H1 (cell line): ENCODE data around the gene NEGR1. TPM values are rescaled to one million over a fixed set of nuclear protein-coding genes. Genes with fewer than 3 reads are reported as not detected.

Source experiments
- CTCF ChIA-PET: fragments of 300-600 bp; sonication (Branson Sonifier 250); formaldehyde crosslinking; loops from one replicate; lab custom pipeline; 2021; ENCODE audit not compliant: partially characterized antibody; lab: Charles Lee
- POLR2A ChIA-PET: fragments of 300-600 bp; sonication (Branson Sonifier 250); formaldehyde crosslinking; loops from one replicate; lab custom pipeline; 2021; ENCODE audit warnings: inconsistent platforms; ENCODE audit not compliant: partially characterized antibody; lab: Charles Lee
- DNase-seq, 2 experiments: peaks; one replicate each; pipeline versions ENCODE4 v3.0.0 to v3.0.0-alpha.2; 2010 to 2022; ENCODE audit warnings: low spot score in 2 of 2, low read depth in 1 of 2, mixed read lengths in 1 of 2
- FAIRE-seq: peaks from 2 replicates; lab custom pipeline; 2011; peaks lifted over from hg19 to GRCh38; lab: Jason Lieb, UNC
- H2AFZ ChIP-seq: 2 replicates; pipeline ENCODE4 v1.8.1; 2012; ENCODE audit warnings: low read length, inconsistent platforms
- H2AK5ac ChIP-seq: 2 replicates; pipeline ENCODE4 v1.6.1; 2013; ENCODE audit warnings: low read depth, low read length
- H2BK120ac ChIP-seq: replicated peaks from 2 replicates; pipeline ENCODE3; 2013; ENCODE audit warnings: low read depth, low read length, inconsistent platforms
- H2BK12ac ChIP-seq: 2 replicates; pipeline ENCODE4 v1.6.1; 2013; ENCODE audit warnings: low read depth, low read length
- H2BK15ac ChIP-seq: 2 replicates; pipeline ENCODE4 v1.6.1; 2013; ENCODE audit warnings: low read length
- H2BK20ac ChIP-seq: 2 replicates; pipeline ENCODE4 v1.6.1; 2013; ENCODE audit warnings: low read length
- H2BK5ac ChIP-seq: 2 replicates; pipeline ENCODE4 v1.6.1; 2013; ENCODE audit warnings: low read depth, low read length
- H3K14ac ChIP-seq: 2 replicates; pipeline ENCODE4 v1.6.1; 2013; ENCODE audit warnings: inconsistent platforms; ENCODE audit not compliant: insufficient read length
- H3K18ac ChIP-seq: 2 replicates; pipeline ENCODE4 v1.6.1; 2013; ENCODE audit warnings: low read length; ENCODE audit errors: extremely low read depth
- H3K23ac ChIP-seq: 2 replicates; pipeline ENCODE4 v1.6.1; 2013; ENCODE audit warnings: inconsistent platforms; ENCODE audit not compliant: insufficient read length
- H3K23me2 ChIP-seq: 2 replicates; pipeline ENCODE4 v1.6.1; 2013; ENCODE audit warnings: low read depth, low read length
- H3K27ac ChIP-seq: 2 replicates; pipeline ENCODE4 v1.6.1; 2011; ENCODE audit warnings: low read depth, low read length, inconsistent platforms
- H3K27me3 ChIP-seq, 4 experiments: replicated peaks in 1 of 4; 1 replicate in 1 of 4; 2 replicates in 3 of 4; pipeline versions ENCODE4 v1.6.1 to v1.8.1; 2011 to 2013; ENCODE audit warnings: low read length in 3 of 4, mild to moderate bottlenecking in 3 of 4, inconsistent platforms in 2 of 4, mixed read lengths in 2 of 4, moderate library complexity in 1 of 4; ENCODE audit not compliant: control insufficient read depth in 3 of 4, insufficient read depth in 3 of 4; ENCODE audit errors: extremely low read depth in 1 of 4
- H3K36me3 ChIP-seq, 4 experiments: 2 replicates each; pipeline versions ENCODE4 v1.6.1 to v1.8.1; 2011 to 2013; ENCODE audit warnings: mild to moderate bottlenecking in 4 of 4, low read length in 3 of 4, moderate library complexity in 2 of 4, control low read depth in 1 of 4, inconsistent platforms in 1 of 4; ENCODE audit not compliant: insufficient read depth in 4 of 4, control insufficient read depth in 2 of 4
- H3K4ac ChIP-seq: replicated peaks from 2 replicates; pipeline ENCODE3; 2013; ENCODE audit warnings: low read length, low read depth, mixed read lengths, inconsistent platforms; ENCODE audit not compliant: insufficient read length
- H3K4me1 ChIP-seq, 4 experiments: replicated peaks in 1 of 4; 1 replicate in 1 of 4; 2 replicates in 3 of 4; pipeline versions ENCODE4 v1.6.1 to v1.8.1; 2011 to 2013; ENCODE audit warnings: low read length in 3 of 4, inconsistent platforms in 2 of 4, mixed read lengths in 1 of 4; ENCODE audit not compliant: insufficient read depth in 4 of 4, control insufficient read depth in 3 of 4
- H3K4me2 ChIP-seq, 2 experiments: 2 replicates each; pipeline versions ENCODE4 v1.6.1 to v1.8.1; 2011 to 2013; ENCODE audit warnings: low read depth in 2 of 2, low read length in 2 of 2, control low read depth in 1 of 2, inconsistent platforms in 1 of 2, mild to moderate bottlenecking in 1 of 2; ENCODE audit not compliant: insufficient read depth in 1 of 2
- H3K4me3 ChIP-seq, 4 experiments: fragments of 200-600, 300-600 bp in 1 of 4; sonication (generic), shearing (Covaris generic), sonication (Bioruptor Twin) in 1 of 4; 2 replicates each; pipeline versions ENCODE4 v1.5.1 to v1.8.1; 2011 to 2016; ENCODE audit warnings: low read length in 4 of 4, low read depth in 3 of 4, control low read depth in 2 of 4, inconsistent platforms in 2 of 4, mild to moderate bottlenecking in 2 of 4, mixed read lengths in 1 of 4, moderate library complexity in 1 of 4; ENCODE audit not compliant: insufficient read depth in 2 of 4; ENCODE audit errors: extremely low read depth in 1 of 4
- H3K56ac ChIP-seq: replicated peaks from 2 replicates; pipeline ENCODE3; 2013; ENCODE audit warnings: low read depth, mild to moderate bottlenecking, mixed read lengths, low read length, inconsistent platforms; ENCODE audit not compliant: insufficient read length
- H3K79me1 ChIP-seq: 2 replicates; pipeline ENCODE4 v1.6.1; 2013; ENCODE audit warnings: low read depth, low read length, control low read depth
- H3K79me2 ChIP-seq, 2 experiments: 2 replicates each; pipeline versions ENCODE4 v1.6.1 to v1.8.1; 2012 to 2013; ENCODE audit warnings: low read length in 2 of 2, mild to moderate bottlenecking in 2 of 2, inconsistent platforms in 1 of 2; ENCODE audit not compliant: insufficient read depth in 2 of 2, control insufficient read depth in 1 of 2
- H3K9ac ChIP-seq, 4 experiments: replicated peaks in 1 of 4; 1 replicate in 1 of 4; 2 replicates in 3 of 4; pipeline versions ENCODE4 v1.6.1 to v1.8.1; 2011 to 2013; ENCODE audit warnings: low read depth in 3 of 4, low read length in 3 of 4, control low read depth in 2 of 4, mild to moderate bottlenecking in 2 of 4, moderate library complexity in 2 of 4, inconsistent platforms in 1 of 4; ENCODE audit errors: extremely low read depth in 1 of 4
- H3K9me3 ChIP-seq, 2 experiments: 2 replicates each; pipeline versions ENCODE4 v1.6.1 to v1.8.1; 2012 to 2013; ENCODE audit warnings: mild to moderate bottlenecking in 2 of 2, moderate library complexity in 2 of 2, control low read depth in 1 of 2, inconsistent platforms in 1 of 2, low read depth in 1 of 2, low read length in 1 of 2, mixed read lengths in 1 of 2; ENCODE audit not compliant: insufficient read depth in 2 of 2
- H4K20me1 ChIP-seq, 2 experiments: replicated peaks in 1 of 2; 2 replicates each; pipeline versions ENCODE3 to v1.8.1; 2011 to 2013; ENCODE audit warnings: inconsistent platforms in 2 of 2, low read length in 2 of 2, mild to moderate bottlenecking in 1 of 2; ENCODE audit not compliant: insufficient read depth in 2 of 2, control insufficient read depth in 1 of 2
- H4K5ac ChIP-seq: 2 replicates; pipeline ENCODE4 v1.6.1; 2013; ENCODE audit warnings: low read length, low read depth, mixed read lengths, inconsistent platforms; ENCODE audit not compliant: insufficient read length
- H4K8ac ChIP-seq: 2 replicates; pipeline ENCODE4 v1.8.0; 2013; ENCODE audit warnings: mild to moderate bottlenecking, moderate library complexity, low read length, inconsistent platforms; ENCODE audit not compliant: insufficient read depth; ENCODE audit errors: extremely low read depth
- H4K91ac ChIP-seq: replicated peaks from 2 replicates; pipeline ENCODE3; 2013; ENCODE audit warnings: low read length, mixed read lengths, inconsistent platforms; ENCODE audit not compliant: insufficient read length
- BACH1 ChIP-seq: IDR thresholded peaks from 2 replicates; pipeline ENCODE4 v1.6.1; 2012; ENCODE audit warnings: low read length, improper control_type of control experiment
- BCL11A ChIP-seq, 2 experiments: IDR thresholded peaks; one replicate each; pipeline ENCODE4 v1.6.1; 2011; ENCODE audit warnings: low read depth in 2 of 2, low read length in 2 of 2, mild to moderate bottlenecking in 2 of 2
- KDM4A ChIP-seq: IDR thresholded peaks from one replicate; pipeline ENCODE4 v1.7.1; 2012; ENCODE audit warnings: low read depth, mild to moderate bottlenecking, moderate library complexity, low read length, inconsistent platforms; ENCODE audit not compliant: severe bottlenecking
- POU5F1 ChIP-seq: IDR thresholded peaks from 2 replicates; pipeline ENCODE4 v1.6.1; 2011; ENCODE audit warnings: low read depth, mild to moderate bottlenecking, low read length, moderate library complexity
- RAD21 ChIP-seq, 2 experiments: IDR thresholded peaks in 1 of 2; conservative IDR thresholded peaks in 1 of 2; 2 replicates each; pipeline ENCODE4 v1.6.1; 2011; ENCODE audit warnings: low read depth in 2 of 2, low read length in 2 of 2, improper control_type of control experiment in 1 of 2, inconsistent platforms in 1 of 2, mild to moderate bottlenecking in 1 of 2, moderate library complexity in 1 of 2
- SP1 ChIP-seq: IDR thresholded peaks from 2 replicates; pipeline ENCODE4 v1.6.1; 2011; ENCODE audit warnings: low read depth, low read length
- YY1 ChIP-seq: IDR thresholded peaks from 2 replicates; pipeline ENCODE4 v1.6.1; 2011; ENCODE audit warnings: low read depth, mild to moderate bottlenecking, low read length
- WGBS, 2 experiments: shearing (Covaris generic) in 1 of 2; methylation state at CpG; one replicate each; pipeline versions ENCODE4 v1.1.6 to v1.1.7; 2013 to 2015; ENCODE audit warnings: low lambda C conversion rate in 2 of 2, mixed read lengths in 2 of 2, inconsistent platforms in 1 of 2, low coverage in 1 of 2, missing lambda C conversion rate in 1 of 2; ENCODE audit not compliant: insufficient replicate concordance in 2 of 2, insufficient coverage in 1 of 2, insufficient read length in 1 of 2; ENCODE audit errors: extremely low coverage in 1 of 2, missing lambda C conversion rate in 1 of 2; 5-methylcytosine and 5-hydroxymethylcytosine counted together
- polyA plus RNA-seq, 7 experiments: library from polyadenylated mRNA; depleted of rRNA in 3 of 7; stranded (reverse) in 5 of 7; unstranded in 2 of 7; fragments of >200 nt in 5 of 7; fragments of 200-250 nt in 2 of 7; gene quantifications; 1 replicate in 5 of 7; 2 replicates in 1 of 7; 4 replicates in 1 of 7; pipeline versions ENCODE4 v1.2.1 to v1.2.3, GENCODE V29; 2011 to 2013; ENCODE audit warnings: missing spikeins in 2 of 7, mixed read lengths in 2 of 7
- total RNA-seq: library from RNA; stranded (reverse); fragmentation: NEBNext Ultra II Directional; extraction: Animal tissue kit (Norgen Biotek cat#: 25700); gene quantifications from 2 replicates; pipeline ENCODE4 v1.2.1, GENCODE V29; 2021

NEGR1 gene
- total and polyA plus RNA-seq, 2 of the 8 experiments (the other 6 are each of a cell fraction or from before 2014, with no cell fraction given): 0.71 to 1.3 TPM

- no peaks in the 10 kb centered on the region for H3K79me1 ChIP-seq
- H2BK15ac ChIP-seq: no peak overlapping the region
- DNase-seq (no peak), FAIRE-seq (no peak)
- no peak overlapping the region for H2BK5ac ChIP-seq
- no peak overlapping the region for H2BK120ac ChIP-seq
- ChIA-PET POLR2A (no interaction called here), CTCF (no interaction called here)
- no peaks in the 10 kb centered on the region for H3K4me1 ChIP-seq
- WGBS, 2 experiments: 85% methylated on average over 7 of the region's 7 CpGs; no CpG with 5 or more reads in 1 of the 2 experiments
- no peak overlapping the region for H3K18ac ChIP-seq
- H3K23ac ChIP-seq: no peak overlapping the region
- H3K27ac ChIP-seq: no peak overlapping the region
- H4K20me1 ChIP-seq: no peaks in the 10 kb centered on the region
- no peak overlapping the region for H4K8ac ChIP-seq
- no peak overlapping the region for H4K91ac ChIP-seq
- H3K79me2 ChIP-seq: no peaks in the 10 kb centered on the region
- H2BK20ac ChIP-seq: no peak overlapping the region
- no peaks in the 10 kb centered on the region for H3K36me3 ChIP-seq
- no peak overlapping the region for H3K4me2 ChIP-seq
- H3K9me3 ChIP-seq: no peaks in the 10 kb centered on the region
- H3K4ac ChIP-seq: no peak overlapping the region
- H3K27me3 ChIP-seq: no peaks in the 10 kb centered on the region
- no peak overlapping the region for H3K56ac ChIP-seq
- TF ChIP-seq RAD21 (IDR thresholded peaks at IDR 0.05 in 1 of 2, conservative IDR thresholded peaks at IDR 0.05 in 1 of 2; ENCODE audit: low read depth in 2 of 2, low read length in 2 of 2) (no peak), BACH1 (no peak), YY1 (no peak), KDM4A (no peak), BCL11A (IDR thresholded peaks at IDR 0.05; ENCODE audit: low read depth in 2 of 2, low read length in 2 of 2) (no peak), POU5F1 (no peak), SP1 (no peak)
- H3K14ac ChIP-seq: no peak overlapping the region
- no peak overlapping the region for H4K5ac ChIP-seq
- no peak overlapping the region for H3K9ac ChIP-seq
- no peak overlapping the region for H2BK12ac ChIP-seq
- no peaks in the 10 kb centered on the region for H3K23me2 ChIP-seq
- H2AFZ ChIP-seq: no peak overlapping the region
- no peak overlapping the region for H2AK5ac ChIP-seq
- H3K4me3 ChIP-seq: no peak overlapping the region
Measured at GRCh38 chr1:72235062-72235461, 47.3 kb downstream of the NEGR1 start.
